HG03558 (cell line): ENCODE data around the gene AMBP.

ENCODE experiments used
- ATAC-seq: cut with Tn5 transposase; IDR thresholded peaks from one replicate; pipeline ENCODE4 v1.9.1; 2021; ENCODE audit warnings: moderate number of reproducible peaks; ENCODE audit not compliant: unreplicated experiment; ENCODE audit errors: extremely low read depth

The AMBP gene

GRCh38 chr9:114077162-114077837 is 800 bp downstream of the AMBP start:
- no peak for ATAC-seq

GRCh38 chr9:114076237-114077161 is 1.6 kb downstream of the AMBP start:
- ATAC-seq, result no peak

- ATAC-seq, result no peak
Observed at GRCh38 chr9:114075602-114076001, 2.5 kb downstream of the AMBP start.

- ATAC-seq, result no peak
Observed at GRCh38 chr9:114072184-114073140, 5.6 kb downstream of the AMBP start.

GRCh38 chr9:114071197-114071795 is 6.8 kb downstream of the AMBP start:
- ATAC-seq, result no peak

GRCh38 chr9:114070188-114071103 is 7.7 kb downstream of the AMBP start:
- ATAC-seq, result no peak

- ATAC-seq, result no peak
Observed at GRCh38 chr9:114069476-114070187, 8.5 kb downstream of the AMBP start.

GRCh38 chr9:114065304-114065703 is 12.8 kb downstream of the AMBP start:
- ATAC-seq, result no peak

- ATAC-seq, result no peak
Observed at GRCh38 chr9:114061830-114062474, 16.1 kb downstream of the AMBP start.

GRCh38 chr9:114061292-114061691 is 16.8 kb downstream of the AMBP start:
- ATAC-seq, result no peak

GRCh38 chr9:114060711-114061110 is 17.4 kb downstream of the AMBP start:
- no peak for ATAC-seq

- no peak for ATAC-seq
Observed at GRCh38 chr9:114060070-114060469, 18.0 kb downstream of the AMBP start.

GRCh38 chr9:114059047-114059803 is 18.9 kb downstream of the AMBP start:
- ATAC-seq, result no peak

- no peak for ATAC-seq
Observed at GRCh38 chr9:114058688-114059046, 19.4 kb downstream of the AMBP start.

GRCh38 chr9:114057161-114057885 is 20.8 kb downstream of the AMBP start:
- ATAC-seq, result no peak

- ATAC-seq, result no peak
Observed at GRCh38 chr9:114056527-114056926, 21.6 kb downstream of the AMBP start.

- no peak for ATAC-seq
Observed at GRCh38 chr9:114055894-114056293, 22.2 kb downstream of the AMBP start.
